Stimulated activated CD4-positive, alpha-beta T cell treated with anti-CD3 and anti-CD28 coated beads, Interleukin-15, amount 100 ng/mL, for 1 hour (primary cell): Measurements from ENCODE around the gene NCS1.

Experiments
- DNase-seq, 2 donors: peaks; one replicate each; pipeline ENCODE4 v3.0.0-alpha.2; 2020; ENCODE audit warnings: low read depth in 1 of 2, low spot score in 1 of 2

NCS1 gene

DNA sequence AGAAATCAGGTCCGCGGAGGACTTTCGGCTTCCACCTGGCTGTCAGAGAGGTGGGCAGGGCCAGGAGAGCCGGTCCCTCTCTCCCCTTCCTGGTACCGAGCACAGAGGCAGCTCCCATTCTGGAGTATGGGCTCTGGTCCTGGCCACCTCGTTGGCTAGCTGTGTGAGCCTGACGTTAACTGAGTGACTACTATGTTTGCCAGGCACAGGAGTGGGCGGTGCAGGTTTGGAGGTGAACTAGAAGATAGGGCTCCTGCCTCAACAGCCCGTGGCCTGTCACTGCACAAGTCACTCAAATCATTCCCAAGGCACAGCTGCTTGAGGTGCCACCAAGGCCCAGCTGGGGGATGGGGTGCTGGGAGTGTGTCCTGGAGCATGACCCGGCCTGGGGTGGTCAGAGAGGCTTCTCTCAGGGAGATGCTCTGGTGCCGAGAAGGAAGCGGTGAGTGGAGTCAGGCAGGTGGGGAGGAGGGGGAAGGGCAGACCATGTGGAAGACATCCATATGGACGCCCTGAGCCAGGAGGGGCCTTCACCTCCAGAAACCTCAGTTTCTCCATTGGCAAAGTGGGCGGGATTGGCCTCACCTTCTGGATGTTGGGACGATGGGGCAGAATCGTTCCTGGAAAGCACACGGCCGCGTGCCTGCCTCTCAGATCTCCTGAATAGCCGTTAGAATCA lies 39.5 kb downstream of the NCS1 start:
- DNase-seq = no peak

DNA sequence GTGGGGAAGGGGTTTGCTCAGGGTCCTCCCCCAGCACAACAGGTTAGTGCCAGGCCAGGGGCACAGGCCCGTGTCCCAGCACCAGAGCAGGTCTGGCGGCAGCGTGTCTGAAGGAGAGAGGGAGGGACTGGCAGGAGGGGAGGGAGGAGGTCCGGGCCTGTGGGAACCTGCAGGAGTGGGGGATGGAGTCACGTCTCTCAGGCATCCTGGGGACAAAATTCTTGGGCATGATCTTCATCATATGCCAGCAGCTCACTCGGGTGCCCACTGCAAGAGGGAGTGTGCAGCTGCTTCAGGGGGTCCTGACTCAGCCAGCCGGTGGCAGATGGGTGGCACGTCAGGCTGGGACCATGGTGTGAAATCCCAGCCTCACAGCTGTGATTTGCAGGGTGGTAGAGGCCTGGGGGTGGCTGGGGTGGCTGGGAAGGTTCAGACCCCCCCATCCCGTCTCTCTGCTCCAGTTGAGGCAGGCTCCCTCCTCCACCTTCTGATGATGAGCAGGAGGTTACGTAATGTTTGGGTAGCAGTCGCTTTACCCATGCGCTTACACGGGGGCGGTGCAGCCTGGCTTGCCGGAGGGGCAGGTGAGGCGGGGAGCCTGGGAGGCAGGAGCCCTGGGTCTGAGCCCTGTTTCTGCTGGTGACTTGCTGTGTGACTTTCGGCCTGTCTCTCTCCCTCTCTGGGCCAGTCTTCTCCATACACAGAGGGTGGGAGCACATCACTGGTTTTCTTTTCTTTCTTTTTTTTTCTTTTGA lies 40.5 kb downstream of the NCS1 start:
- no peak for DNase-seq

DNA sequence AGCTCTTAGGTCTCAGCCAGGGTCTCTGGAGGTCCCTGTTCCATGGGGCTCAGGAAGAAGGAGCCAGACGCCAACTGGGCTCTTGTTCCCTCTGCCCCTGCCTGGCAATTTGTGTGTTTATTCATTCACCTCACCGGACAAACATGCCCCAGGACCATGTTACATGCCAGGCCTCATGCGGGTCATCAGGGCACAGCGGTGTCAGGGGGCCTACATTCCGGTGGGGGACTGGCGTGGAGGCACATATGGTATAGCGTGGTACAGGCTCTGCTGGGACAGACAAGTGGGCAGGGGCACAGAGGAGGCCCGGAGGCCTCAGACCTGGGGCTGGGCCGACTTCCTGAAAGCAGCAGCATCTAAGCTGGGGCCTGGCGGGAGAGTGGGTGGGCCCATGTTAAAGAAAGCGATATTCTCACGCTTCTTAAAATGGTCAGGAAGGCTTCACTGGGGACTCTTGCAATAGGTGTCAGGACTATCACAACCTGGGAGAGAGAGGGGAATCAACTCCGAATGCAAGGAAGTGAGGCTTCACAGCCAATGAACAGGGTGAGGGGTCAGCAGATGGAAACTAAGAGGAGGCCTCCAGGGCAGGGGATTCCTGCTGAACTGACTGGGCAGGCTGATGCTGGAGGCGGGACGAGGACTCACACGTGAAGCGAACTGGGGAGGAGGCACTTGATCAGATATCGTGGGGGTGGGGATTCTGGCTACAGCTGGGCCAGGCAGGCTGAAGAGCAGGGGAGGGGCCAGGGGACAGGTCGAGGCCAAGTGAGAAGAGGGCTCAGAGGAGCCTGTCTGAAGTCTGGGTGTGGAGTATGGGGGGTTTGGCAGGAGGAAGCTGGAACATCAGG lies 41.9 kb downstream of the NCS1 start:
- DNase-seq = no peak

DNA sequence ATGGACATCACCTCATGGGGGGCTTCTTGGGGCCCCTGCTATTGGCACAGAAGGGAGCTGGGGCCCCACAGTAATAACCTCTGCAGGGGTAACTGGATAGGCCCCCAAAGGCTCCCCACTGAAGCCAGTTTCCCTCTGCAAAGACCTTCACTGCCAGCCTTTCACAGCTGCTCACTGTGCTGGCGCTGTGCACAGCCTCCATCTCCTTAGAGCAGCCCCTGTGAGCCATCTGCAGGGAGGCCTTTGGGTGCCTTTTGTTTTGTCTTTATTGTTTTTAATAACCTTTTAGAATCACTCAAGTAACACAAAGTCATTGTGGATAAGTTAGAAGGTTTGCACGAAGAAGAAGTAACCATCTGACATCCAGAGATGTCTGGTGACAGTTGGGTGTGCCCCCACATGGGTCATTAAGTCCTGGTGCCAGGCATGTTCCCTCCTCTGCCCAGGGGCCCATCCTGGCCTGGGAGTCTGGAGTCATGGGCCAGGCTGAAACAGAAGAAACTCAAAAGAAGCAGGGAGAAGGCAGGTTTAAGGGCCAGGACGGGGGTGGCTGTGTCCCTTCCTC lies 42.7 kb downstream of the NCS1 start:
- no peak for DNase-seq

DNA sequence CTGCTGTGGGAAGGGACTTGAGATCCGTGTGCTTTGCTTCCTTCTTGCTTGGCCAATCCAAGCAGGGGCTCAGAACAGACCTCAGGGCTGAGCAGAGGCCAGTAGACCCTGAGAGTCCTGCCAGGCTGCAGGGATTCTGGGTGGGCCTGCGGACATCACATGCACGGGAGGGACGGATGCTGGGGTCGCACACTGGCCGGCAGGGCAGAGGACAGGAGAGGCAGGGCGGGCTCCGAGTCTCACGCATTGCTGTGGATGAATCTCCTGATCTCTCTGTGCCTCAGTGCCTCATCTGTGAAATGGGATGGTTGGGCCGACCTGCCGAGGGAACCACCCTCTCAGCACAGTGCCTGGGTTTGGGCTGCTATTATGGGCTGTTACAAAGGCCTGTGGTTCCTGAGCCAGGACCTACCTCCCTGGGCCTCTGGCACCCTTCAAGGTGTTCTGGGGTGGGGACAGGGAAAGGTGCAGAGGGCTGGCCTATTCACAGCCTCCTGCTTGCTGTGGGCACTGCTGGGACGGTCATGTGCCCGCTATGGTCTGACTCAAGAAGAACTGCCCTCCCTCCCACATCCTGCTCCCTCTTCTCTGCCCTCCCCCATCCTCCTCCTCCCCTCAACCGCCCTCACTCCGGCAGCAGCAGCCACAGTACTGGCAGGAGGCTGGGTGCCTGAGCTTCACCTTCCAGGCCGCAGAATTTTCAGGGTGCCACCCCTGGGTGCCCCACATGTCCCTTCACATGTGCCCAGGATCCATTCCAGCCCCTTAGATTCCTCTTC lies 43.3 kb downstream of the NCS1 start:
- no peak for DNase-seq

DNA sequence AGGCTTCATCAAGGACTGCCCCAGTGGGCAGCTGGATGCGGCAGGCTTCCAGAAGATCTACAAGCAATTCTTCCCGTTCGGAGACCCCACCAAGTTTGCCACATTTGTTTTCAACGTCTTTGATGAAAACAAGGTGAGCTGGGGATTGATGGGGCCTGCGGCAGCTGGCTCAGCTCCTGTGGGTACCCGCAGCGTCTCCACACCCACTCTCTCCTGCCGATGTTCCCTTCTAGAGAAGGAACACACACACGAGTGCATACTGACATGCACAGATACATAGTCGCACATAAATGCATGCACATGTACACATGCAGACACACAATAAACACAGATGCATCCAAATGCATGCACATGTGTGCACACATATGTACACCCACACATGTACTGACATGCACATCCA lies 45.6 kb downstream of the NCS1 start:
- no peak for DNase-seq

DNA sequence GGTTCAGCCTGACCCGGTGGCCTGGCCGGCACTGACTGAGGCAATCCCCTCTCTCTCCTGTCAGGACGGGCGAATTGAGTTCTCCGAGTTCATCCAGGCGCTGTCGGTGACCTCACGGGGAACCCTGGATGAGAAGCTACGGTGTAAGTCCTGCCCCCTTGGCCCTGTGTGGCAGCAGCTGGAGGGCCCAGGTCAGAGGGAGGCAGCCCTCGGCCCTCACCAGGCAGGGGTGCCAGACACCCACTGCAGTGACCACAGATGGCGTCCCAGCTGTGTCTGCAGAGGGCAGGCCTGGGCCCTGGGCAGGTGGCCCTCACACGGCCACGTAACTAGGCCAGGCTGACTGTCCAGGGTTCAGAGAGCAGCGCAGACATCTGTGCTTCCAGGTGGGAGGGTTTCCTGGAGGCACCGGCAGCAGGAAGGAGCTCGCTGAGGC lies 47.5 kb downstream of the NCS1 start:
- no peak for DNase-seq

DNA sequence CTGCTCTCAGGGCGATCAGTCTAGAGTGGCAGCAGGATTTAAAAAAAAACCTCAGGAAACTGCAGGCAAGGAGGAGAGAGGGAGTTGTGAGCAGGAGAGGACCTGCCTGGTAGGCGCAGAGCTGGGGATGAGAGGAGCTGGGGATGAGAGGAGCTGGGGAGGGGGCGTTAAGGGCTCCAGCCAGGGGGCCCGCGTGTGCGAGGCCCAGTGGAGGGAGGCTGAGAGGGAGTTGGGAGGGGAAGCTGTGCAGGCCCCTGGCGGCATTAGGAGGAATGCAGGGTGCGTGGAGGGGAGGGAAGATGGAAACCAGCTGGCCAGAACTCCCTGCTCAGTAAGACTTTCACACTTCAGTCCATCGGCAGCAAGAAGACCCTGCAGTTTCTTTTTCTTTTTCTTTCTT lies 48.1 kb downstream of the NCS1 start:
- DNase-seq = no peak

DNA sequence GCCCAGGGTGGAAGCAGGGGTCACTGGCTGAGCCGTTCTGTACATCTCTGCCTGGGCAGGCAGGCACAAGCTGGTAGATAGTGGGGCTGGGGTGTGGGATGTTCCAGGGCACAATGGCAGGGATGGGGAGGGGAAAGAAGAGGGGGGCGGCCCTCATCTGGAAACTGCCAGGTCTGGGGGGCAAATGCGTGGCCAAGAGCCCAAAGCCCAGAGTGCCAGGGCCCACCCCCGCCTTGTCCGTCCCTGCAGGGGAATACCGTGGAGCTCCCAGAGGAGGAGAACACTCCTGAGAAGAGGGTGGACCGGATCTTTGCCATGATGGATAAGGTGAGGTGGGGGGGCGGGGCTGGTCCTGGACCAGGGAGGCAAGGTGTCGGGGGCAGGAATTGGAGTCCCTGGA lies 50.6 kb downstream of the NCS1 start:
- no peak for DNase-seq

DNA sequence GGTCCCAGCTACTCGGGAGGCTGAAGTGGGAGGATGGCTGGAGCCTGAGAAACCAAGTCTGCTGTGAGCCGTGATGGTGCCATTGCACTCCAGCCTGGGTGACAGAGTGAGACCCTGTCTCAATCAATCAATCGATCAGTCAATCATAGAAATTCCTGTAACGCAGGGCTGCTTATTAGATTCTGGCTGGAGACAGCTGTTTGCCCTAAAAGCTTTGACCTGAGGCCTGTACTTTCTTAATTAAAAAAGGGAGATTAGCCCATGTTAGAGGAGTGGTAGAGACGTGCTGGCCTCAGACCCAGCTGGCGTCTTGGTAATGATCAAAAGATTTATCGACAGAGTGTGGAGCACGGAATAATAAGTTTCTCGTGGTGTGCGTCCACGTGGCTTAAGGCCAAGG lies 52.9 kb downstream of the NCS1 start:
- no peak for DNase-seq

DNA sequence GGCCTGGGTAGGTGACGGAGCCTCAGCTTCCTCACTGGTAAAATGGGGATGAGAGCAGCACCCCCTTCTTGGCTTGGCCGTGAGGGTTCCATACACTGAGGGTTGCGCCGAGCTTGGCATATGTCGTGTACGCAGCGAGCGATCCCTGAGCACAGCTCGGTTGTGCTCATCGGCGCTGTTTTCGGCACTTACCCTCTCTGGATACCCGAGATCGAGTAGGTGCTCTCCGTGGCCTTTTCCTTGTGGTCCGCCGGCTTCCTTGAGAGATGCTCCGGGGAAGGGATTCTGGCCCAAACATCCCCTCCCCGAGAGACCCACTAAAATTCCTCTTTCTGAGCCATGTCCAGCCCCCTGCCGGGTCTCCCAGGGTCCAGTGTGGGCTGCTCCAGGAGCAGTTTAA lies 53.4 kb downstream of the NCS1 start:
- no peak for DNase-seq

DNA sequence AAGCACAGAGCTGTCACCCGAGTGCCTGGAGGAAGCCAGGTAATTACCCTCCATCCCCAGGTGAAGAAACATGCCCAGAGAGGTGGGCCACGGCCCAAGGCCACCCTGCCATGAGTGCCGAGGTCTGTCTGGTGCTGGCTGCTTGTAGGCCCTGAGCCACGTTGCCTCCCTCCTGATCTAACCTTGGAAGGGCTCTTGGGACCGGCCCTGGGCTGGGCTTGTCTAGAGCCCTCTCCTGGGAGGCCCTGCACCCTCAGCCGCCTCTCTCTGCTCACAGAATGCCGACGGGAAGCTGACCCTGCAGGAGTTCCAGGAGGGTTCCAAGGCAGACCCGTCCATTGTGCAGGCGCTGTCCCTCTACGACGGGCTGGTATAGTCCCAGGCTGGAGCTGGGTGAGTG lies 53.9 kb downstream of the NCS1 start:
- DNase-seq = no peak

DNA sequence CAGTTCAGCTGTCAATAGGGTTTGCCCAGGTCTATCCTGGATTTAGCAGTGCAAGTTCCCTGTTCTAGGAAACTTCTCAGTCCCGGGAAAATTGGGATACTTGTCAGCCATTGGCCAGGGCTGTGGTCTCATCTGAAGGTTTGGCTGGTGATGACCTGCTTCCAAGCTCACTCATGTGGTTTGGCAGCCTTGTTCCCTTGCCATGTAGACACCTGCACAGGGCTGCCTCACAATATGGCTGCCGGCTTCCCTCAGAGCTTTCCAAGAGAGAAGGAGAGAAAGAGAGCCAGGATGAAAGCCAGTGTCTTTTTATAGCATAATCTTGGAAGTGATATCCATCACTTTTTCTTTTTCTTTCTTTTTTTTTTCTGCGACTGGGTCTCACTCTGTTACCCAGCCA lies 55.6 kb downstream of the NCS1 start:
- DNase-seq = no peak

DNA sequence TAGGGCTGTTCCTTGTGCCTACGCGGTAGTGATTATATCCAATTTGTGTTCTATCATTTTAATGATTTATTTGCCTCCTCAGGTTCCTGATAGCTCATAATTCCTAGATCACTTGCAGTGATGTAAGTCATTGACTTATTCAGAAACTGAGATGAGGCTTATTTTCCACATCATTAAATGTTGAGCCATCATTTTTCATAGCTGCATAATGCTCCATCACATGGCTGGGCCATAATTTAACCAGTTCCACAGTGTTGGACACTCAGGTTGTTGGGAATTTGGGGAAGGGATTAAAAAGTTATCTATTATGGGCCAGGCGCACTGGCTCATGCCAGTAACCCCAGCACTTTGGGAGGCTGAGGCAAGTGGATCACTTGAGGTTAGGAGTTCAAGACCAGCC lies 57.6 kb downstream of the NCS1 start:
- DNase-seq = no peak

DNA sequence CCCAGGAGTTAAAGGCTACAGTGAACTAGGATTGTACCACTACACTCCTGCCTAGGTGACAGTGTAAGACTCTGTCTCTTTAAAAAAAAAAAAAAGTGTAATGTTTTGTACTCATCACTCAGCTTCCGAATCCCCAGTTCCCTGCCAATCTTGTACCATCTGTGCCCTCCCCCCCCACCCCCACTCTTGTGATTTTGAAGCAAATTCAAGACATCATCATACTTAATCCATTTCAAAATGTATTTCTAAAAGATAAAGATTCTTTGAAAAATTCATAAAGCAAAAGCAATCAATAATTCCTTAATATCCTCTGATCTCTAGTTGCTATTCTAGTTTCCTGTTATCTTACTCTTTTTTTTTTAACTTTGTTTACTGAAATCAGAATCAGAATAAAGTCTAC lies 58.4 kb downstream of the NCS1 start:
- no peak for DNase-seq

DNA sequence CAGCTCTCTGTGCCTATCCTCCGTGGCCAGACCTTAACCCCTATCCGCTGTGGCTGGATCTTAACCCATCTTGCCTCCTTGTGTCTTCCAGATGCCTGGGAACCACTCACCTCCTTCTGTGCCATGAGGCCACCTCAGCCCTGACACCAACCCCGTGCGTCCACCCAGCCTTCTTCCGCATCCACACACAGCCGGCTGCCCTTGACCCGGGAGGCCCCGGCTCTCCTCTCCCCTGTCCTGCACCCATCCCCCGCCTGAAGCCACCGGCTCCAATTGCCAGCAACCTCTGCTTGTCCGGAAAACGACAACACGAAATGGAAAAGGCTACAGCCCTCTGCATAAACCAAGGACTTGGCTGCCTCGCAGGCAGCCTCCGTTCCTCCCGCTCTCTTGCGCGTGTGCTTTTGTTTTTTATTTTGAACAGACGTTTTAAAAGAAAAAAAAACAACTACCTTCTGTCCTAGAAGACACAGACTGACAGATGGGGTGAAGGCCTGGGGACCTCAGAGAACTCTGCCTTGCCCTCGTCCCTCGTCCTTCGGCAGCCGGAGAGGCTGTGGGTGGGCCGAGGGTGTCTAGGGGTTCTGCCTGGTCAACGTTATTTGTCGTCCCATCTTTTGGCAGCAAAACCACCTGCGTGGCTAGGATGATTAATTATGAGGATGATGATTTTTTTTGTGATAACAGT lies 60.8 kb downstream of the NCS1 start:
- DNase-seq = no peak

DNA sequence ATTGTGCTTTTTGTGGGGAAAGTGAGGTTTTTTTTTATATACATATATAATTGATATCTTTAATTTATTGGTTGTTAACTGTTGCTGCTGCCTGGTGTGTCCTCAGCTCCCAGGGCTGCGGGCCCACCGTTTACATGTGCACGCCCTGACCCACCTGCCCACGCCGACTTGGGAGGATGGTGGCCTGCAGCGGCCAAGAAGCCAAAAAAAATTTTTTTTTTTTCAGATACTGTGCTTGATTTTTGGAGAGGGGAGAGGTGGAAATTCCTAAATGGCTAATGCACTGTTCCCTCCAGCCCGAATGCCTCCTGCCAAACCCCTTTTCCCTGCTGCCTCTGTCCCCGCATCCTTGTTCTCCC lies 61.4 kb downstream of the NCS1 start:
- DNase-seq = no peak

DNA sequence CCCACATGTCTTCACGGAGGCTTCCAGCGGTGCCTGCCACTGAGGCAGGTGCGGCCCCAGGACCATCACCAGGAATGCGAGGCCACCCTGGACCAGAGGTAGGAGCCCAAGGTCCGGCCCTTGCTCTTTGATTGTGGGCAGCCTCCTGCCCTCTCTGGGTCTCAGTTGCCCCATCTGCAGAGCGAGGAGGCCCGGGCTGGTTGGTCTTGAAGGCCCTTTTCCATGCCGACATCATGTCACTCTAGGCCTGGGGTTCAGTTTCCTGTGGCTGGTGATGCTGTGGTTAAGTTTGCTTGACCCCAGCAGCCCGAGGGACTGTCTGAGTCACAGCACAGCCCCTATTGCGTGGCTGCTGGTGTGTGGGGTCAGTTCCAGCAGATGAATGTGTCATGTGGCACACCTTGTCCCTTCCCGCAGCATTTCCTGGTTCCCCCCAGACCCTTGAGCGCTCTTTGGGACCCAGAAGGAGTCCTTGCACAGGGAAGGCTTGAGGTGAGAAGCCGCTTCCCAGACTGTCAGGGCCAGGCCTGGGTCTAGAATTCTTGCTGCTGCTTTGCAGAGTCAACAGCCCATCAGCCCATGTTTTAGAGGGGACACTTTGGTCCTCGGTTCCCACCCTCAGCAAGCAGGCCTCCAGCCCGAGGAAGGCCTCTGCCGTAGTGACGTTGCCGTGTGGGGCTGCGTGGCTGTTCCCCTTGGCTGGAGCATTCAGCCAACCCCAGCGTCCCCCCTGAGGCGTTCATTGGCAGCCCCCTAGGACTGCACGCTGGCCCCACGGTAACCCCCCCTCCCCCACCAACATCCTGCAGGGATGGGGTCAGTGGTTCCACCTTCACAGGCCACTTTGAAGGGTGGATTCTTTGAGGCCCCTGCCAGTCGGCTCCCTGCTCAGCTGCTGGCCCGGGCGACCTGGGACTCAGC lies 62.4 kb downstream of the NCS1 start:
- no peak for DNase-seq
